GM21360 (cell line): ENCODE results near the gene CMSS1.

ENCODE experiments used
- ATAC-seq: cut with Tn5 transposase; IDR thresholded peaks from one replicate; pipeline ENCODE4 v1.9.1; 2021; ENCODE audit warnings: mild to moderate bottlenecking, moderate library complexity; ENCODE audit not compliant: unreplicated experiment

CMSS1 gene

DNA sequence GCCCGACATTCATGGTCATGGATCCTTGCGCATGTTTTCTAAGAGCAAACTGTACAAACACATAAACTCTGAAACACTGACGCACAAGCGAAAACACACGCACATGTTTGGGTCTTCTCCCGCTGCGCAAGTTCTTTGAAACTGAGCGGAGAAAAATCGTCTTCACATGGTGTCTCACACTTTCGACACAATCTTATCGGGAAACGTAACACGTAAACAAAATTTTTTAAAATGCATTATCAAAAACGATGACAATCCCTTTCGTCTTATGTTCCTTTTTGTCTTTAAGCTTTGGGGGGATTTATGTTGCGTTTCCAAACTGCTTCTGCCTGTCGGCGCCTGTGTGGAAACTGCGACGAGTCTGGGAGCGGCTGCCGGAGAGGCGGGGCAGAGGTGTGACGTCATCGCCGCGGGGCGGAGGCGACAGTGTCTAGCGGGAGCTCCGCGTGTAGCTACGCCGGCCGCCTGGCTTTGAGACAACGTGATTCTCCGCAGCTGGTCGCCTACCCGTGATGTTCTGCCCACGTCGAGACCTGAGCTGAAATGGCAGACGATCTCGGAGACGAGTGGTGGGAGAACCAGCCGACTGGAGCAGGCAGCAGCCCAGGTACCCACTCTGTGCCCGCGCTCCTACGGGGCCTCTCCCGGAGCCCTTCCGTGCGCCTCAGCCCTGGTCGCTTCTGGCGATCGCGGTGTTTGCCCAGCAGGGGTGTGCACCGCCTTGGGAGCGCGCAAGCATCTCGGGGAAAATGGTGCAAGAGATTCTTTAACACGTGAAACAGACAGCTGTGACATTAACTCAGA is at the start of gene CMSS1:
Gene CMSS1 (plus strand): TSS at position 426 of the 804 bp plus-strand sequence.
- peak; percentile 96 for ATAC-seq

DNA sequence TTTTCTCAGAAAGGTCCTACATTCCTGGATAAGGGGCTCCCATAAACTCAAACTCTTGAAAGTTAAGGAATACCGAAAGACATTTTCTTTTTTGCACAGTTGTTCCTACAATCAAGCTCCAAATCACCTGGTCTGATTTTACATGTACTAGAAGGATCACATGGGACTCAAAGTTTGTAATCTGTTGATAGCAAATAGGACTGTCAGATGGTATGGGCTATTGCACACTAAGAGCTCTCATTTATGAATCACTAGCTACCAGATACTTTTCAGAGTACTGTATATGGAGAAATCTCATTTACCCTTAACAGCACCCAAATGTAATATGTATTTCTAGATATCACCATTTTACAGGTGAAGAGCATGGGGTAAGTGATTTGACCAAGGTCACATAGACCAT is 49.5 kb upstream of the CMSS1 start:
- no peak for ATAC-seq

DNA sequence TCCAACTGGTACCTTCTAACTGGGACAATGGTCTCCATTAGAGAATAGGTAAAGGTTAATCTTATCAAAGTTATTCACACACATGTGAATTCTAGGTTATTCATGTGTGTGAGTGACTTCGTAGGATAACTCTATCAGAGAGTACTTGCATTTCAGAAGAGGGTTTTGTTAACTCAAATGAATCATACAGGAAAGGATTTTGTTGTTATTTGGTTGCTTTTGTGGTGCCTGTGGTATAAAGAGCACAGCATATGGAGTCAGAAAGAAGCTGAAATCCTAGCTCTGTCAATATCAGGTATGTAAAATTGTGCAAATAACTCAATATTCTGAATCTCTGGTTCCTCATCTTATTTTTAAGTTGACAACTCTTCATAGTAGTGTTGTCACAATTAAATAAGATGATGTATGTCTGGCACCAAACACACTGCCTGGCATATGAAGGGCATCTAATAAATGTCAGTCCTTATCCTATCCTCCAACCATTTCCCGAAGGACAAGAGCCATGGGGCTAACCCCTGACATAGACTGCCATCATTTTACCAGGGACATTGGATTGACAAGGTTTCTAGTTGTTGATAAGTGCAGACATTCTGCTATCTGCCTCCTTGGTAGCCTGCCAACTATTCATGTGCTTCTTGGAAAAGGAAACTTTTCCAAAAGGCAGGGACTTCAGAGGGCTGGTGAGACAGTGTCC is 48.7 kb upstream of the CMSS1 start:
- no peak for ATAC-seq

DNA sequence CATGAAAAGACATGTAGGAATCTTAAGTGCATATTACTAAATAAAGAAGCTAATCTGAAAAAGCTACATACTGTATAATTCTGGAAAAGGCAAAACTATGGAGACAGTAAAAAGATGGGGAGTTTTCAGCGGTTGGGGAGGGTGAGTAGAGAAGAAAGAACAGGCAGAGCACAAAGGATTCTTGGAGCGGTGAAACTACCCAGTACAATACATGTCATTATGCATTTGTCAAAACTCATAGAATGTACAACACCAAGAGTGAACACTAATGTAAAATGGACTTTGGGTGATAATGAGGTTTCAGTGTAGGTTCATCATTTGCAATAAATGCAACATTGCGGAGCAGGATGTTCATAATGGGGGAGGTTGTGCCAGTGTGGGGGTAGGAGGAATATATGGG is 45.5 kb upstream of the CMSS1 start:
- ATAC-seq = no peak

DNA sequence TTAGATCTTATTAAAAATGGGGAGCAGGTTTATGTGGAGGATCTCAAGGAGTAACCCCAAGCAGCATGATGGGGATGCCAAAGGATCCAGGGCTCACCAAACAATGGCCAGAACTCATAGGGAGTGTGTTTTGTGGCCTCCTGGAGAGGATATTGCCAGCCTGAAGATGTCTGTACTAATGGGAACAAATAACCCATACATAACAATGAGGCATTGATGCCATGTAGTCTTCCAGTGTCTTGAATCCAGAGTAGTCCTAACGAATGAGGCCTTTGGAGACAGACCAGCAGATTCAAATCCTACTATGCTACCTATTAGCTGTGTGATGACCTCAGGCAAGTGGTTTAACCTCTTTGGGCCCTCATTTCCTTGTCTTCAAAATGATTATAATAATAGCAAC is 45.0 kb upstream of the CMSS1 start:
- no peak for ATAC-seq

DNA sequence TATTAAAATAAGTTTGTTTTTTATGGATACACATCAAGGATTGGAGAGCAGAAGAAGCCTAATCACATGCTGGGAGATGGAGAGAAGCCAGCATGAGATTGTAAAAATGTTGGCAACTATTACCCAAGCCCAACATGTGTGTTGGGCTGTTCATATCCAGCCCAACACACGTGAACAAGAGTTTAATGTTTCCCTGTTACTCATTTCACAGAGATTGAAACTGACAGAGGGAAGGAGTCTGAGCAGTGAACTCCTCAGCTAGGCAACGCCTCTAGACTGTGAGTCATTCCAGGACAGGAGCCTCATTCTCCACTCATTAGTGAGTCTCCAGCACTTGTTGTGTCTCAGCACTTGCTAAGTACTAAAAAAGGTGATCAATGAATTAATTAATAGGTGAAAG is 43.2 kb upstream of the CMSS1 start:
- ATAC-seq = peak; percentile 99

DNA sequence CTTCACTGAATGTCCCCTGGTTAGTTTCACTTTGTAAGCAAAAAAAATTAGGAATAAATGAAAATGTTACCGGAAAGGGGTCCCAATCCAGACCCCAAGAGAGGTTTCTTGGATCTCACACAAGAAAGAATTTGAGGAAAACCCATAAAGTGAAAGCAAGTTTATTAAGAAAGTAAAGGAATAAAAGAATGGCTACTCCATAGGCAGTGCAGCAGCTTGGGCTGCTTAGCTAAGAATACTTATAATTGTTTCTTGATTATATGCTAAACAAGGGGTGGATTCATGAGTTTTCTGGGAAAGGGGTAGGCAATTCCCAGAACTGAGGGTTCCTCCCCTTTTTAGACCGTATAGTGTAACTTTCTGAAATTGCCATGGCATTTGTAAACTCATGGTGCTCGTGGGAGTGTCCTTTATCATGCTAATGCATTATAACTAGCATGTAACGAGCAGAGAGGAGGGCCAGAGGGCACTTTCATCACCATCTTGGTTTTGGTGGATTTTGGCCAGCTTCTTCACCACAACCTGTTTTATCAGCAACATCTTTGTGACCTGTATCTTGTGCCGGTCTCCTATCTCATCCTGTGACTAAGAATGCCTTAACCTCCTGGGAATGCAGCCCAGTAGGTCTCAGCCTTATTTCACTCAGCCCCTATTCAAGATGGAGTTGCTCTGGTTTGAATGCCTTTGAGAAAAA is 41.0 kb upstream of the CMSS1 start:
- no peak for ATAC-seq

DNA sequence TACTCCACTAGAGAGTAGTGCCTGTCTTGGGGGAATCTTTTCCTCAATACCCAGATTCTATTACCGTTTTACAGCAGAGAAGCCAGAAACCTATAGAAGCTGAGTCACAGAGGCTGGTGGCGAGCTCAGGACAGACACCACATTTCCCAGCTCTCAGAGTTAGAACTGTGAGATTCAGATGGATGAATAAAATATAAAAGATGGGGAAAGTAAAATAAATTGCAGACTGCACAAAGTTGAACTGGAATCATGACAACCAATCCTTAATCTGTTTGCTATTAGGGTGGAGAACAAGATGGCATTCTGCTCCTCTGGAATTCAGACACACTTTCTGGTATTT is 40.5 kb upstream of the CMSS1 start:
- ATAC-seq = no peak

DNA sequence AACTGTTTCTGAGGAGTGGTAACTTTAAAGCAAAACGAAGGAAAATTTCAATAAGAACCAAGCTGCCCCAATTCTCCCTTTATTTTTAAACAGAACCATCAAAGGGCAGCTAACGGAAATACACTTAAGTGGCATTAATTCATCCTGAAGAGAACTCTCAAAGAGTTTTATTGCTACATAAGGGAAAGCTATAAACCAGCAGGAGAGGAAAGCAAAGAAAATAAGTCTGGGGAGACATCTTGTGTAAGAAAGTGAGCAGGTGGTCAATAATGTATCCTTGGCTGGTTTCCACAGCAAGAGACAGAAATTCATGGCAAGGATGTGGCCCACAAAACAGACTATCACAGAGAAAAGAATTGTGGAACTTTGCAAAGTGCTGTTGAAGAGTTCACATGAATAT is 40.0 kb upstream of the CMSS1 start:
- no peak for ATAC-seq

DNA sequence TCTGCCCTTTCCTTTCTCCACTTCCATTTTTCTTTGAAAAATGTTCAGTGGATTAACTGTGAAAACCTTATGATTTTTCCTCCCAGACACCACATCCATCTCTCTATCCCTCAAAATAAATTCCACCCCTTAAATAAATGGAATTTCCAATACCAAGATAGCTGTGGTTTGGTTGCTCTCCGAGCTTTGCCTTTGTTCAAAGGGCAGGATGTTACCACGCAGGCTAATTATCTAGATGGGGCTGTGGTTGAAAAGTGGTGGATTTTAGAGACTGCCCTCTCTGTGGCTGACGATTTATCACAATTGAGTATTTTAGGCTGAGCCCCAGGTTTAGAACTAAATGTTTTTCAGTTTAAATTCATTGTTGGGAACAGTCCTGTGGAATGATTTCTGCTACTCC is 36.9 kb upstream of the CMSS1 start:
- no peak for ATAC-seq

DNA sequence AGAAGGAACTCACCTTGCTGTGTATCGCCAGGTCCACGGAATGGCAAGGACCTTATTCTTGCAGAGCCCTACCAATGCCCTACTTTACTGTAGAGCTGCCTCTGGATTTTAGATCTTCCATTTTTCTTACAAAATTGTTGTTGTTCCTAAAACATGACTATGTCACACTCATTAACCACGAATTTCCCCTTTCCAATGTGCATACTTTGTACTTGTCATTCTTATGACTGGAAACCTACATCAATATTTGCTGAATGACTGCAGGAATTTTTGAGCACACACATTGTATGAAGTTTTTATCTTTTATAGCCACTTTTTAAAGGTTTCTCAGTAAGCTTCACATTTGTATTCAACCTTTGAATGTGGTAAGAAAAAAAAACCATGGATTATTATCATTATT is 35.9 kb upstream of the CMSS1 start:
- no peak for ATAC-seq

DNA sequence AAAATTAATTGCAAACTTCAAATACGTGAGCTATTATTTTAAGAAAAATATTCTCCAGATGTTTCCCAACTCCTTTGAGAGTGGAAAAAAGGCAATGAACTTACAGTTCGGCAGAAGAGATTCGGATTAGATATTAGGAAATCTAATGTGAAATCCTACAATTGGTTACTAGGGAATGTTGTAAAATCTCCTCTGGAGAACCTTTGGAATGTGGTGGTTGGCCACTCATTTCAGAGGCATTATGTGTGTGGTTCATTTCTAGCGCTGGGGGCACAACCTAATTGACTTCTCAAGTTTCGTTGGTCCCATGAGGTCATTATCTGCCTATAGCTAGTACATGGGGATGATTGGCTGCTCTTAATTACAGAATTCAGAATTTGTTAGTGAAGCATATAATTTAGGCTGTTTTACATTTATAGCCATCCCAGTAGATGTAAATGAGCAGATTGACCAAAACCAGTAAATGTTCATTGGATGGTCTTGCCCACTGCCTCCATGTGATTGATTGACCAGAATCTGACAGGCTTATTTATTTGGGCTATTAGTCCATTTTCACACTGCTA is 34.6 kb upstream of the CMSS1 start:
- ATAC-seq = no peak

DNA sequence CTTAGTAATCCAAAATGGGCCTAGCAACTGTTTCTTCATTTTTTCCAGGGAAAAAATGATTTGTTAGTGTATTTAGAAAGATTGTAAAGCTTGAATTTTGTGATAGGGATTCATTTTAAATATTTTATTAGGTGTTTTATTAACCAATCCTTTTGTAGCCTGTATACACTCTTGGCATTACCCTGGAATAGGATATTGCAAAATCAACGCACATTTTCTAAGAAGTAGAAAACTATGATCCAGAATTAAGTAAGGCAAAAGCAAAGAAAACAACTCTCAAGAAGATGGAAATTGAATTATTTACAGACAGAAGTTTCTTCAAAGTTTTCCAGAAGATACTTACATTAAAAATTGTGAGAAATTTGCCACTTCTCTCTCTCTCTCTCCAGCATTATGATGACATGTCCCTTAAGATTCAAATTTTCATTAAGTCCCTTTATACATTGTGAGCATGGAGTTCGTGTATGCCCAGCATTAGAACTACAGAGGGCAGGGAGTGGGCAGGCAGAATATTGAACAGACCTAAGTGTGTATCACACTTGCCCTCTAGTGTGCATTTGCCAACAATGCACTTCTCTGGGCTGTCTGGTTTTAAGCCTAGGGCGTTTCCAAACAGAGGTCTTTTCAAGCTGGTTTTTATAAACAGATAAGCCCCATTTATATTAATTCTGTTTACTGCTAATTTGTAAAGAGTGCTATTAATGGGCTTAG is 28.5 kb upstream of the CMSS1 start:
- ATAC-seq = peak; percentile 95

DNA sequence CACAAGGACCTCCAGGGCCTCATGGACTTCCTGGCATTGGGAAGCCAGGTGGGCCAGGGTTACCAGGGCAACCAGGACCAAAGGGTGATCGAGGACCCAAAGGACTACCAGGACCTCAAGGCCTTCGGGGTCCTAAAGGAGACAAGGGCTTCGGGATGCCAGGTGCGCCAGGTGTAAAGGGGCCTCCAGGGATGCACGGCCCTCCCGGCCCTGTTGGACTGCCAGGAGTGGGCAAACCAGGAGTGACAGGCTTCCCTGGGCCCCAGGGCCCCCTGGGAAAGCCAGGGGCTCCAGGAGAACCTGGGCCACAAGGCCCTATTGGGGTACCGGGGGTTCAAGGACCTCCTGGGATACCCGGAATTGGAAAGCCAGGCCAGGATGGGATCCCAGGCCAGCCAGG is 23.2 kb upstream of the CMSS1 start:
- no peak for ATAC-seq

DNA sequence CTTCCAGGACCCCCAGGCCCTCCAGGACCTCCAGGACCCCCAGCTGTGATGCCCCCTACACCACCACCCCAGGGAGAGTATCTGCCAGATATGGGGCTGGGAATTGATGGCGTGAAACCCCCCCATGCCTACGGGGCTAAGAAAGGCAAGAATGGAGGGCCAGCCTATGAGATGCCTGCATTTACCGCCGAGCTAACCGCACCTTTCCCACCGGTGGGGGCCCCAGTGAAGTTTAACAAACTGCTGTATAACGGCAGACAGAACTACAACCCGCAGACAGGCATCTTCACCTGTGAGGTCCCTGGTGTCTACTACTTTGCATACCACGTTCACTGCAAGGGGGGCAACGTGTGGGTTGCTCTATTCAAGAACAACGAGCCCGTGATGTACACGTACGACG is 22.1 kb upstream of the CMSS1 start:
- ATAC-seq = no peak

DNA sequence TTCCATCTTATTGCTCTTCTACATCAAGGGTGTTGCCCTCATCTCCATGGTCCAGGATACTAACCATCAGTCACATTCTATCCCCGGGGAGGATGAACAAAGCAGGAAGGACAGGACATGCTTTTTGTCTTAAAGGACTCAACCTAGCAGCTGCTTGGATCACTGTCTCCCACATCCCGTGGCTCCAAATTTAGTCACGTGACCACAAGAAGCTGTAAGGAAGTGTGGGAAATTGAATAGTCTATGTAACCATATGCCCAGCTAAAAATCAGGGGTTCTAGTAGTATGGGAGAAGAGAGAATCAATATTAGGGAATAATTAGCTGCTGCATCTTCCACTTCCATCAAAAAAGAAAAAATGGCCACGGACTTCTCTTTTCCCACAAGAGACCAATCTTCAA is 18.2 kb upstream of the CMSS1 start:
- ATAC-seq = no peak

DNA sequence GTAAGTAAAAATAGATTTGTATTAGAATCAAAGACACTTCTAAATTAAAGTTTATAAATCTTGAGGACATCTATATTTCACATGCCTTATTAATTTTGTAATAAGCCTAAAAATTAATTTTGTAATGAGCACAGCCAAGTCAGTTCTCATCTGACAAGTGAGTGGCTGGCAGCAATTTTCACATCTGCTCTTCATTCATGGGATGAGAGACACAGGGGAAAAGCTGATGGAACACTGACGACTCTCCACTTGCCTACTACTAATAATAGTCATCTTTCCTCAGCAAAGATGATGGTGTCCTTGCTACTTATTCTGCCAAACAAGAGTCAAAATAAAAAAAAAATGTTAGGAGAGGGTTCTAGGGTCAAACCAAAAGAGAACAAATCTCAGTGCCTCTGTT is 14.4 kb upstream of the CMSS1 start:
- ATAC-seq = no peak

DNA sequence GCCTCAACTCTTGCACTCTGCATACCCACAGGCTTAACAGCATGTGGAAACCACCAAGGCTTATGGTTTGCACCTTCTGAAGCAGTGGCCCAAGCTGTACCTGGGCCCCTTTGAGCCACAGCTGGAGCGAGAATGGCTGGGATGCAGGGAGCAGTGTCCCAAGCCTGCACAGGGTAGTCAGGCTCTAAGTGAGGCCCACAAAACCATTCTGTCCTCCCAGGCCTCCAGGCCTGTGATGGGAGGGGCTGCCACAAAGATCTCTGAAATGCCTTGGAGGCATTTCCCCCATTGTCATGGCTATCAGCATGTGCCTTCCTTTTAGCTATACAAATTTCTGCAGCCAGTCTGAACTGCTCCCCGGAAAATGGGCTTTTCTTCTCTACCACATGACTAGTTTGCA is 12.5 kb upstream of the CMSS1 start:
- ATAC-seq = no peak

DNA sequence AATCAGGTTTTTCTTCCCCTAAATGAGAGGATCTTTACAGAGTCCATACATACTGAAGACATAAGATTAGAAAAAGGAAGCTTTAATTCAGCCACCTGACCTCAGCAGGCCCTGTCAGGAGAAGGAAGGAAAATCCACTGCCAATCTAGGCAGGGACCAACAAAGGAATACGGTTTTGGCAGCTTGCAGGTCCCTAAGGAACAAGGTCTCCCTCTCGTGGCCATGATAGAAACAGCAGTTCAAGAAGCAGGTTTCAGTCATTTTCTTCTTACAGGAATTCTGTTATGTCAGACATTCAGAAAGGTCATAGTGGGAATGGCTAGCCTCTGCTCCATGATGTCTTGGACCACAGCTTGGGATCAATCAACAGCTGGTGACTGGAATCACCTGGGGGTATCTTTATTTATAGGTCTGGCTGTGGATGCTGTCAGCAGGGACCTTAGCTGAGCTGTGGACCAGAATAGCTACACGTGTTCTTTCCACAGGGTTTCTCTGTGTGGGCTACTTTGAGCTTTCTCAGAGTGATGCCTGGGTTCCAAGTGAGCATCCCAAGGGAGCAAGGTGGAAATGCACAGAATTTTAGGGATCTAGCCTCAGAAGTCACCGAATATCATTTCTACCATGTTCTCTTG is 9.4 kb upstream of the CMSS1 start:
- ATAC-seq = no peak

DNA sequence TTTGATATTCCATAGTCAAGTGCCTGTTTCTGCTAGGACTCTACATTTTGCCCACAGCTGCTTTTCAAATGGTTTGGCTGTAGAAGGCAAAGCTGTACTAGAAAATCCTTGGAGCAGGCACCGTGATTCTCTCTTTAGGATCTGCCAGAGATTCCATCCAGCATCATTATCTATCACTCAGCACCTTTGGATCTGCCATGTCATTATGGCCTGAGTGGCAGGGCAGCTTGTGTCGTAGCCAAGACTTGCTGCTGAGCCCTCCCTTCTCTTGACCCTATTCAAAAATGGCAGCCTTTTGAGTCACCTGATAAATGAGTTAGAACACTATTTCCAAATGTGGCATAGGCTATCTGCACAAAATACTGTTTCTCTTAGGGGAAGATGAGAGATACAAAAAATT is 8.1 kb upstream of the CMSS1 start:
- no peak for ATAC-seq

DNA sequence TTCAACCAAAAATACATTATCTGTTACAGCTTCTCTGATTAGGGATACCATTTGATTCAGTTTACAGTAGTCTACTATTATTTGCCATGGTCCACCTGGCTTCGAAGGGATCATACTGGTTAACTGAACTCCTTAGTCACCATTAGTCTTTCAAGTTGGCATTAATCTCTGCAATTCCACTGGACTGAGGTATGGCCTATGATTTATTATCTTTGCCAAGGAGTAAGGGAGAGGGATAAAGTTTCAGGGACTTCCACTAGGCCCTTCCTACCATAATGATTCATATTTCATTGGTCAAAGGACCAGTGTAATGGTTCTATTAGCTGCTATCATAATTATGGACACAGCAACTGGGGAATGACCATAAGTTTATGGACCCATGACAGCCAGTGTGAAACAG is 7.3 kb upstream of the CMSS1 start:
- no peak for ATAC-seq
